ENCODE results near the gene CENPF. TPM values are rescaled to one million over a fixed set of nuclear protein-coding genes. Genes with fewer than 3 reads are reported as not detected.
"Not testable (repeated sequence)": the region's sequence is repeated elsewhere in the genome, so short reads cannot be mapped to it uniquely, and the experiment has no call there.

Gene CENPF
- total RNA-seq, 2 donors from 2014 or later = 4.3 to 17.7 TPM

DNA sequence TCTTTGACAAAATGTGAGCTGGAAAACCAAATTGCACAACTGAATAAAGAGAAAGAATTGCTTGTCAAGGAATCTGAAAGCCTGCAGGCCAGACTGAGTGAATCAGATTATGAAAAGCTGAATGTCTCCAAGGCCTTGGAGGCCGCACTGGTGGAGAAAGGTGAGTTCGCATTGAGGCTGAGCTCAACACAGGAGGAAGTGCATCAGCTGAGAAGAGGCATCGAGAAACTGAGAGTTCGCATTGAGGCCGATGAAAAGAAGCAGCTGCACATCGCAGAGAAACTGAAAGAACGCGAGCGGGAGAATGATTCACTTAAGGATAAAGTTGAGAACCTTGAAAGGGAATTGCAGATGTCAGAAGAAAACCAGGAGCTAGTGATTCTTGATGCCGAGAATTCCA is 42.7 kb downstream of the CENPF start:
- intact Hi-C loops (cut with DNase I, micrococcal nuclease) = no loop called here
- no peak for ATAC-seq

DNA sequence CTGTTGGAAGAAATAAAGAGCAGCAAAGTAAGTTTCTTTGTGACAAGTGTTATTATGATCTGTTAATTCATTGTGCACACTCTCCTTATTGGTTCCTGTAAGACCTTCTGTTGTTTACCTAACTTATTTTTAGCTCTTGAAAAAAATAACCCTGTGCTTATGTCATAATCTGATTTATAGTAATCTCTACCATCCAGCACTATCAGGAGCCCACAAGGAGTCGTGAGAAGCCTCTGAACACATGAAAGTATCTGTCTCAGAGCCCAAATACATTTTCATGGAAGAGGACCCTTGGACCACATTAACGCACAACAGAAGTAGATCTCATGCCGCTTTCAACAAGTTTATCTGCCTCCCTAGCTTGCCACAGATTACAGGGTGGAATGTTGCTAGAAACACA is 45.8 kb downstream of the CENPF start:
- no peak for DNase-seq
- no peak for ATAC-seq
- intact Hi-C loops (cut with DNase I, micrococcal nuclease) = no loop called here

More for the DNA sequence above, 42.7 kb downstream of the CENPF start:
- DNase-seq = no peak

DNA sequence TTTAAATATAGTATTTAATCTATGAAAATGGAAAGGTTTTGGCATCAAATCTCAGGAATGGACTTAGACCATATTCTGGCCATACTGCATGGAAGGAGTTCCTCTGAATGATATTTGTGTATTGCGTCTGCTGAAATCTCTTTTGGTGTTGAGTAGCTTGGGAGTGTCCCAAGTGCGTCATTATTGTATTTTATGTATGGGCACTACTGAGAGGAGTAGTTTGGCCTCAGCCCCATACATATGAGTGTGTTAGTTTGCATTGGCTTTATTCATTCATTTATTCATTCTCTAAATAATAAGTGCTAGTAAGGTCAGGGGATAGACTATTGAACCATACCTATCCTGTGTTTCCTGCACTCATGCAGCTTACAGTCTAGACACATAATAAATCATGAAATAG is 46.6 kb downstream of the CENPF start:
- no peak for DNase-seq
- intact Hi-C loops (cut with DNase I, micrococcal nuclease) = no loop called here
- no peak for ATAC-seq

DNA sequence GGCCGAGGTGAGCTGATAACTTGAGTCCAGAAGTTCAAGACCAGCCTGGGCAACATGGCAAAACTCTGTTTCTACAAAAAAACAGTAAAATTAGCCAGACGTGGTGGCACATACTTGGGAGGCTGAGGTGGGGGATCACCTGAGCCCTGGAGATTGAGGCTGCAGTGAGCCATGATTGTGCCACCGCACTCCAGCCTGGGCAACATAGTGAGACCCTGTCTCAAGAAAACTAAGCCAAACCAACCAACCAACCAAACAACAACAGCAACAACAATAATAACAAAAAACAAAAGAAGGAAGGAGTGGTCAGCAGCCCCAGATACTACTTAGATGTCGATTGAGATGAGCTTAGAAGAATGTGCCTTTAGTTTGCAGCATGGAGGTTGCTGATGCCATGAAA is 47.7 kb downstream of the CENPF start:
- intact Hi-C loops (cut with DNase I, micrococcal nuclease) = no loop called here
- DNase-seq = no peak

DNA sequence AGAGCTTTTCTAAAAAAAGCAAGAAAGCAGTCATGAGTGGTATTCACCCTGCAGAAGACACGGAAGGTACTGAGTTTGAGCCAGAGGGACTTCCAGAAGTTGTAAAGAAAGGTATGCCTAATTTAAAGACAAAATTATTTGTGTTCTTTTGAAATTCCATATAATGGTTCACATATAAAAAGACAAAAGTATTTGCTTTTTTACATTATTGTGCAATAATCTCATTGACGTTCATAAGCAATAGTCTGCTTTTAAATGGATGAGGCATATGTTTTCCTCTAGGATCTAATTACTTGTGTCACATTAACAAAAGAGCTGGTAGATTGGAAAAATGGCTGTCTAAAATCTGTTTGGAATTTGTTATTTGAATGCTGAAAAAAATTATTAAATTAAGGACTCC is 54.3 kb downstream of the CENPF start:
- intact Hi-C loops (cut with DNase I, micrococcal nuclease) = no loop called here
- DNase-seq = no peak
- ATAC-seq = no peak

More for the DNA sequence above, 47.7 kb downstream of the CENPF start:
- no peak for ATAC-seq

DNA sequence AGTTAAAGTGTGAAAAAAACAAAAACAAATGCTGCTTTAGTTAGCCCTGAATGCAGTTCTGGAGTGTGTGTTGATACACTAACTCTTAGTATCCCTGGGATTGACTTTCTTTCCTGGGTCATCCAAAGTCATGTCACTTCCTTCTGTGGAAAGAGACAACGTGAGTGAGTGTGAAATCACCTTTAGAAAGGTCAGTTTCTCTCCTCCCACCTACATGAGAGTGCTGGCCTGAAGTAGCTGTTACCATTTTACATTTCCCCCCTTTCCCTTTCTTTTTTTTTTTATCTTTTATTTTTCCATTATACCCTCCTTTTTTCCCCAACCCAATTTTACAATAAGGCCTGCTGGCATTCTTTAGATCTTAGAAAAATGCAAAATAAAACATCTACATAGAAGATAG is 55.2 kb downstream of the CENPF start:
- DNase-seq (no peak), ATAC-seq (no peak)
- intact Hi-C loops (cut with DNase I, micrococcal nuclease) = no loop called here

DNA sequence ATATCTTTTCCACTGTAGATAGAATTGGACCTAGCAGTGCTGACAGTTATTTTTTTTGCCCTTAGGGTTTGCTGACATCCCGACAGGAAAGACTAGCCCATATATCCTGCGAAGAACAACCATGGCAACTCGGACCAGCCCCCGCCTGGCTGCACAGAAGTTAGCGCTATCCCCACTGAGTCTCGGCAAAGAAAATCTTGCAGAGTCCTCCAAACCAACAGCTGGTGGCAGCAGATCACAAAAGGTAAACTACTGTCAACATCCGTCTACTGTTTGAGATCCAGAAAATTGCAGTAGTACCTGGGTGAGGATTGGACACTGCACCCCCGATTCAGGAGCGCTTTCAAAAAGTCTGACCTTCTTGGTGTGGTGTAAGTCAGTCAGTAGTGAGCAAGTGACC is 55.8 kb downstream of the CENPF start:
- DNase-seq (peak in 1 of 2 donors; percentile 6), ATAC-seq (peak; percentile 33)
- intact Hi-C loops (cut with DNase I, micrococcal nuclease) = no loop called here

DNA sequence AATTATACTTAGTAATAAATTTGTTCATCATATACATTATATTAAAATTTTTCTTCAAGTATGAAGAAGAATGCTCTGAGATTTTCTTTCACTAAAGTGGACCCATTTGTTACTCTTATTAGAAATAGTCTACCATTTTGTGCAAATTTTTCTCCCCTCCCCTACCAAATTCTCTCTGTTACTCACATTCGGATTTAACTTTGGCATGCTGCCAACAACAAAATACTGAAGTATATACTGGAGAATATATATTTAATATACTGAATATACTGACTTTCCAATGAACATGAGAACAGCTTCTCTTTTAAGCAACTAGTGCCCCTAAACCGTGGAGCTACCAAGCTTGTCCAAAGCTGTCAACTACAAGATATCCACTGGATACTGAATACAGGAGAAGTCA is 57.2 kb downstream of the CENPF start:
- intact Hi-C loops (cut with DNase I, micrococcal nuclease) = no loop called here
- ATAC-seq = no peak

DNA sequence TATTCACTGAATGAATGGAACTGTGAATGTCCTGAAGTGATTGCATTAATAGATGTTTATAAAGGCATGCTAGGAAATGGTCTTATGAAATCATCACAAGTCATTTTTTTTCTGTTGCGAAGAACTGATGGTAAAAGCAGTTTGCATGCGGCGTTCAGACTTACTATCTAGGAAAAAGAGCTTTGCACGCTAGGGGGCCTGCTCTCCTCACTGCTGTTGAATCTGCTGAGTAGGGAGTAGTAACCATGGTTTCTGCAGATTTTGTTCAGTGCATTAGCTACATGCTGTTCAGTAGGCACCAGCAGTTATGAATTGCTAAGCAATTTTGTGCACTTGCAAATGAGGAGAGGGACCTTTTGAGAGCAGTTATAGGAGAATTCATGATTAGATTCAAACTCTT is 57.9 kb downstream of the CENPF start:
- intact Hi-C loops (cut with DNase I, micrococcal nuclease) = no loop called here
- DNase-seq (peak in 1 of 2 donors; percentile 9), ATAC-seq (no peak)

More for the DNA sequence above, 57.2 kb downstream of the CENPF start:
- no peak for DNase-seq

DNA sequence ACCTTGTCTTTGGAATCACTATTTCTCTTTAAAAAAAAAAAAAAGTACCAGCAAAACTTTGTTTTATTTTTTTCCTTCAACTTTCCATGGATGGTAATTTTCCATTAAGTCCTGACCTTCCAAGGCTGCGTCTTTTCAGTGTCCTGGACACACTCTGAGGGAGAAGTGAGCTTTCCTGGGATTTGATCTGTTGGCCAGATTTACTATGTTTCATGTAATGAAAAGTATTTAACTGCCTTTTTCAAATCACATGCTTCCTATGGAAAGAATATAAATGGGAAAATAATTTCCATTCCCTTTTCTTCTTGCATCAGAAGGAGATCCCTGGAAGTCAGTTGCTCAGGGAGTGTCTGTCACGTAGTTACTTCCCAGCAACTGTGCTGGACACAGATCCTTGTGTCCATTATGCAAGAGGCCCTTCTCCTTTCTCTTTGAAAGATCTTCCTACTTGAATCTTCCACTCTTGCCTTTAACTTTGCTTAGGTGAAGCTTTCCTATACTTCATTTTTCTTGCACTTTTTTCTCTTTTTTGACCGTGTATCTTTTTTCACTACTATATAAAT is 59.3 kb downstream of the CENPF start:
- no peak for DNase-seq
- no peak for ATAC-seq
- intact Hi-C loops (cut with DNase I, micrococcal nuclease) = no loop called here

DNA sequence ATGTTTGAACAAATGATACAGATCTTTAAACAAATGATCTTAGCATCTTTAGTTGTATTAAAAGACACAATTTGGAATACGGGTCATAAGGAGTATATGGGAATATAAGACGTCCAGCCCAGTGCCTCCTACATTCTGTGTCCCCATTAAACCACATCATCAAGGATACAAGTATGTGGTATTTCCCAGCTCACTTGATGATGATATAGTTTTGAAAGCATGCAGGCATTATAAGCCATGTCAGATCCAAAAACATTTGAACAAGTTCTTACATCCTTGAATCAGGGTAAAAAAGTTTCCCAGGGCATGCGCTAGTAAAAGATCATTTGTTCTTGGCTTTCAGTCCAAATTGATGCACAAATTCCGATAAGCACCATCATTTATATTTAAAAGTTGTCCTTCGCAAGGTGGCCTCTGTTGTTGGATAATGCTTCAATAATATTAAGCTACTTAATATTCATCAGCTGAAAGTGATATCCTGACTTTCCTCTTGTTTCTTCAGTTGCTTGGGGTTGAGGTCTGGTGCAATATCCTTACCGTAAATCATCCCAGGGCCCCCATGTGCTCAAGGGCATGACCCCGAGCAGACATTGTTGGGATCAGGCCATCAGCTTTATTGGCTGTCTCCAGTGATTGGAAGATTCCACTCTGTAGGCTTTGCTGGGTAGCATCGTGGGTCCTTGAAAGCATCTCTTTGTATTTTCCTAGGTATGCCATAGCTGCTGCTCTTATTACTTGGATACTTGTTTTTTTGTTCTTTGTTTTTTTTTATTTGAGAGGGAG is 61.8 kb downstream of the CENPF start:
- intact Hi-C loops (cut with DNase I, micrococcal nuclease) = no loop called here
- DNase-seq (no peak), ATAC-seq (no peak)

DNA sequence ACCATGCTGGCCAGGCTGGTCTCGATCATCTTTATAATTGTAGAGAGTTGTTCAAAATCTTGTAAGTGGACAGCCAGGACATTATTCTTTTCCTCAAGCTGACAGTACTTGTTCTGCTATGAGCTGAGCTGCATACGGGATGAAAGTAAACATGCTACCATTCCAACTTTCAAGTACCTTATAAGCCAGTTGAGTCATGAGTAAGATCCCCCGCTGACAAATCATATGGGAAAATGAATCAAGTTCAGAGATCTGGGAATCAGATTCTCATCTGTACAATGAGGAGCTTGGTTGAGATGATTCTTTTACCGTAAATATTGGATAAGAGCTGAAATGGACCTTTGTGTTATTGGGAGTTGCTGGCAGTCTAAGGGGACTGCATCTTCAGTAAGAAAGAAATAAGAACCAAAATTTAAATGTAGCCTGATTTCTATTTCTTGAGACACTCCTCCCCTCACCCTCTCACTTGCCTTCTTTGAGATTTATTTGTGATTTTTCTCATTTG is 62.7 kb downstream of the CENPF start:
- DNase-seq (no peak), ATAC-seq (no peak)
- intact Hi-C loops (cut with DNase I, micrococcal nuclease) = no loop called here

DNA sequence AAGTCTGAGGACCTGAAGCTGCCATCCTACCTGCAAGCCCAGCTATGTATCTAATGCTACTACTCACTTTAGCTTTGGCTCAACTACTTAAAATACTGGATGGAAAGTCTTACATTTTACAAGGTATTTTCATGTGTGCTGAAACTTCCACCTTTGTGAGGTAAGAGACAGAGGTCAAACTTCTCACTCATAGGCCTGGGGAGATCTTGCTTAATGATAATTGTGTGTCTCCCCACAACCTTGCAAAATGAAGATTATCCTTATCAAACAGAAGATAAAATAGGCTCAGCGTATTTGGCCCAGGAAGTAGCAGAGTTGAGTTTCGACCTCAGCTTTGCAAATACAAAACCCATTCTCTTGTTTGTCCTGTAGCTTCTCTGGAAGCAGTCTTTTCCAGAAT is 63.7 kb downstream of the CENPF start:
- DNase-seq (no peak), ATAC-seq (no peak)
- intact Hi-C loops (cut with DNase I, micrococcal nuclease) = no loop called here

DNA sequence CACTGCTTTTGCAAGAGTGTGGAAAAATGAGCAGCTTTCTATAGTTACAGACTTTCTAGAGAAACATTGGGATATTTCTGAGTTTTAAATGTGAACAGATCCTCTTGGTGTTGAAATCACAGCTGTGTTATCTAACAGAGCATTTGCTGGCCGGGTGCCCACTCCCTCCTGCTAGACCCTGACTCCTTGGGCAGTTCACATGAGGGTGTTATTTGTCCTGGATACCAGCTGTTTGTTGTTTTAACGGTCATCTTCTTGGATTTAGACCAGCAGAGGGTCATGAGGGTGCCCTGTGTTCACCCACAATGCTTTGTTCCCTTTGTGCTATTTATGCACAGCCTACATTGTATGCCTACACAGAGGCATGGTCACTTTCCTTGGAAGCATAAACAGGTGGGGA is 67.1 kb downstream of the CENPF start:
- ATAC-seq (no peak), DNase-seq (peak in 1 of 2 donors; percentile 19)
- intact Hi-C loops (cut with DNase I, micrococcal nuclease) = no loop called here

DNA sequence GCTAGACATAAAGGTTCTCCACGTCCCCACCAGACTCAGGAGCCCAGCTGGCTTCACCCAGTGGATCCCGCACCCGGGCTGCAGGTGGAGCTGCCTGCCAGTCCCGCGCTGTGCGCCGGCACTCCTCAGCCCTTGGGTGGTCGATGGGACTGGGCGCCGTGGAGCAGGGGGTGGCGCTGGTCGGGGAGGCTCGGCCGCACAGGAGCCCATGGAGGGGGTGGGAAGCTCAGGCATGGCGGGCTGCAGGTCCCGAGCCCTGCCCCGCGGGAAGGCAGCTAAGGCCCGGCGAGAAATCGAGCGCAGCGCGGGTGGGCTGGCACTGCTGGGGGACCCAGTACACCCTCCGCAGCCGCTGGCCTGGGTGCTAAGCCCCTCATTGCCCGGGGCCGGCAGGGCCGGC is 70.0 kb downstream of the CENPF start:
- intact Hi-C loops (cut with DNase I, micrococcal nuclease); DNase-seq; ATAC-seq: not testable (repeated sequence)

DNA sequence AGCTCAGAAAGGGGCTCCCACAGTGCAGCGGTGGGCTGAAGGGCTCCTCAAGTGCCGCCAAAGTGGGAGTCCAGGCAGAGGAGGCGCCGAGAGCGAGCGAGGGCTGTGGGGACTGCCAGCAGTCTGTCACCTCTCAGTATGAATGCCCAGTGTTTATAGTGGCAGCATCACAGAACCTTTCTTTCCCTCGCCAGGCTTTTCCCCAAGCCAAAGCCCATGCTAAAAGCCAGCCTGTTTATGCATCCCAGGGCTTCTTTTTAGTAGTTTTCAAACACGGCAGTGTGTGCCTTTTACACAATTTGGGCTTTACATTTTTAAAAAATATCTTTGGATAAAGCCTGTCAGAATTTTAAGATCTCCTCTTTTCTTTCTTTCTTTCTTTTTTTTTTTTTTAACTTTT is 70.6 kb downstream of the CENPF start:
- ATAC-seq (no peak), DNase-seq (no peak)
- intact Hi-C loops (cut with DNase I, micrococcal nuclease) = no loop called here

DNA sequence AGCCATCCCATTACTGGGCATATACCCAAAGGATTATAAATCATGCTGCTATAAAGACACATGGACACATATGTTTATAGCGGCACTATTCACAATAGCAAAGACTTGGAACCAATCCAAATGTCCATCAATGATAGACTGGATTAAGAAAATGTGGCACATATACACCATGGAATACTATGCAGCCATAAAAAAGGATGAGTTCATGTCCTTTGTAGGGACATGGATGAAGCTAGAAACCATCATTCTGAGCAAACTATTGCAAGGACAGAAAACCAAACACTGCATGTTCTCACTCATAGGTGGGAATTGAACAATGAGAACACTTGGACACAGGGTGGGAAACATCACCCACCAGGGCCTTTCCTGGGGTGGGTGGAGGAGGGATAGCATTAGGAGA is 72.5 kb downstream of the CENPF start:
- ATAC-seq; intact Hi-C loops (cut with DNase I, micrococcal nuclease); DNase-seq: not testable (repeated sequence)

DNA sequence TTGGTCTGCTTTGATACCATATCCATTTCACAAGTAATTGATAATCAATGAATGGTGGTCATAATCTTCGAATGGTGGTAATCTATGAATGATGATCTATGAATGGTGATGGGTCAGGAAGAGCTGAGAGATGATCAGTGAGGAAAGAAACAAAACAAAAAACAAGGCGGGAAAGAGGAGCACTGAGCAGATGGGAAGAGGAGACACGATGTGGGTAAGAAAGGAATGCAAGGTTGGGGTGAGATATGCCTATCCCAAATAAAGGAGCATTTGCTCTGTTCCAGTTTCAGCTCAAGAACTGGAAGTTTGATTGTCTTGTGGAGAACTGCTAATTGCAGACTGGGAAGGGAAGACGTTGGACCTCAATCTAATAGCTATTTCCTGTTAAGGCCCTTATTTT is 73.8 kb downstream of the CENPF start:
- intact Hi-C loops (cut with DNase I, micrococcal nuclease) = no loop called here
- no peak for ATAC-seq
- DNase-seq = no peak

DNA sequence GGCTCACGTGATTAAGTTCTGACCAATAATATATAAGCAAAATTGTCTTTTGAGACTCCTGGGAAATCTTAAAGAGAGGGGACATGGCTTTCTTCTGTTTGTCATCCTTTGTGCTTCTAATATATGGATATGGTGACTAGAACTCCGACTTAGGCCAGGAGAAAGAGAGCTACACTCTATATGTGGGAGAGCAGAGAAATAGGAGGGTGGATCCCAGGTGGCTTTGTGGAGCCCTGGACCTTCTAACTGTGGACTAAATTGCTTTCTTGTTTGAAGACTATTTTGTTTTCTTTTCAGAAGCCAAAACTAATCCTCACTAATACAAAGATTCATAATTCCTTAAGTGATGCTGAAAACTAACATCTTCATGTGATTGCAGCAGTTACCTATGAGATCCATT is 75.0 kb downstream of the CENPF start:
- intact Hi-C loops (cut with DNase I, micrococcal nuclease) = no loop called here
- ATAC-seq = no peak

DNA sequence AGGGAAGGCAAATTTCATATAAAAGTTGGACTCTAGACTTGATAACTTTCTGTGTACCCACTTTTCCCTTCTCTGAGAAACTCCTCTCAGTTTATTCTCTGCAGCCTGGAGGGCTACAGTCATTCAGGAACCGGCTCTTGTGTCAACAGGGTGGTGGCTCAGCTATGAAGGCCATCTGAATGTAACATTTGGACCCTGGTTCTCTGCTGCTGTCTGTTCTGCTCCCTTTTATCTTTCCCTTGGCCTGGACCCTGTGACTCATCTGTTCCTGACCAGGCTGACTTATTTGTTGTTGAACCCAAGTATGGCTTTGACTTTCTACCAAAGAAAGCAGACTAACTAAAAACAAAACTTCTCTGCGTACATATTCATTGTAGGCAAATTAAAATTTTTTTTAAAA is 75.4 kb downstream of the CENPF start:
- intact Hi-C loops (cut with DNase I, micrococcal nuclease) = no loop called here
- ATAC-seq (peak; percentile 97), DNase-seq (peak; percentile 23 to 30)

More for the DNA sequence above, 75.0 kb downstream of the CENPF start:
- no peak for DNase-seq

DNA sequence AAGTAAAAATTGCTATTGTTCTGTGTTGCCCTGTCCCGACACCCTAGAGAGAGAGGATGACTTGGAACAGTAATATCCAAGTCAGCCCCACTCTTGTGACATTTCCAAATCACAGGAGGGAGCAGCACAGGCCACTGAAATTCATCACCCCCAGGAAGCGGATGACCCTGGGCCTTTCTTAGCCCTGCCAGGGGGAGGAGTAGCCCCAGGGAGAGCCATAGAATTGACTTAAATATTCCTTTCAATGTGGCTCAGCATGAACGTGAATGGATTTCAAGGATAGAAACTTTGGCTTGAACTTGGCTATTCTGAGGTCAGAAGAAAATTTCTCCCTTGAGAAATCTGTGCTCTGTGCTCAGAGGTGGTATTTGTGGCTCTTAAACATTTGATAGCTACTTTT is 80.6 kb downstream of the CENPF start:
- no peak for DNase-seq
- intact Hi-C loops (cut with DNase I, micrococcal nuclease) = no loop called here
- no peak for ATAC-seq

Data from left colon (tissue), 2 donors.